IMR-90 (cell line): ENCODE results near the gene ZNF783. TPM values are rescaled to one million over a fixed set of nuclear protein-coding genes. Genes with fewer than 3 reads are reported as not detected.

Source experiments
- ATAC-seq: fragments of 200-7000 bp; cut with Tn5 transposase; 2 replicates; pipeline ENCODE4 v1.9.1; 2020; ENCODE audit warnings: low read depth, mild to moderate bottlenecking, moderate library complexity
- BruUV-seq: library from RNA; stranded (reverse); fragments of 400-500 nt; replicated peaks from 2 replicates; lab custom pipeline; 2021; lab: Mats Ljungman, UMichigan
- CTCF ChIA-PET: fragments of 300-600 bp; formaldehyde crosslinking; extraction: SDS; loops from one replicate; lab custom pipeline; 2021; ENCODE audit warnings: antibody characterized with exemption; lab: Yijun Ruan, JAX
- POLR2A ChIA-PET: fragments of 300-600 bp; sonication (Branson Sonifier 250); formaldehyde crosslinking; loops from one replicate; lab custom pipeline; 2022; ENCODE audit warnings: antibody characterized with exemption; ENCODE audit not compliant: unreplicated experiment; lab: Charles Lee
- DNase-seq: peaks from one replicate; pipeline ENCODE4 v3.0.0; 2013
- H2AFZ ChIP-seq: replicated peaks from 2 replicates; pipeline ENCODE3; 2013; ENCODE audit warnings: low read length, mild to moderate bottlenecking; ENCODE audit not compliant: poor library complexity
- H2AK5ac ChIP-seq: 2 replicates; pipeline ENCODE4 v1.6.1; 2013; ENCODE audit warnings: low read depth, low read length, inconsistent platforms
- H2AK9ac ChIP-seq: replicated peaks from 2 replicates; pipeline ENCODE3; 2013; ENCODE audit warnings: mild to moderate bottlenecking, low read depth, low read length, moderate library complexity; ENCODE audit not compliant: poor library complexity
- H2BK120ac ChIP-seq: 2 replicates; pipeline ENCODE4 v1.6.1; 2013; ENCODE audit warnings: low read depth, low read length, inconsistent platforms
- H2BK15ac ChIP-seq: 3 replicates; pipeline ENCODE4 v1.6.1; 2013; ENCODE audit warnings: low read depth, low read length, inconsistent platforms
- H2BK20ac ChIP-seq: 2 replicates; pipeline ENCODE4 v1.6.1; 2013; ENCODE audit warnings: low read depth, mild to moderate bottlenecking, inconsistent platforms, low read length, moderate library complexity
- H2BK5ac ChIP-seq: 2 replicates; pipeline ENCODE4 v1.6.1; 2013; ENCODE audit warnings: mild to moderate bottlenecking, low read depth, low read length, inconsistent platforms; ENCODE audit not compliant: poor library complexity, severe bottlenecking
- H3K14ac ChIP-seq: replicated peaks from 2 replicates; pipeline ENCODE4 v1.6.1; 2013; ENCODE audit warnings: low read depth, low read length, inconsistent platforms
- H3K18ac ChIP-seq: 2 replicates; pipeline ENCODE4 v1.6.1; 2013; ENCODE audit warnings: low read depth, low read length, control low read depth
- H3K23ac ChIP-seq: 2 replicates; pipeline ENCODE4 v1.6.1; 2013; ENCODE audit warnings: low read depth, low read length, inconsistent platforms
- H3K27ac ChIP-seq: 2 replicates; pipeline ENCODE4 v1.5.1; 2013; ENCODE audit warnings: mild to moderate bottlenecking, control low read depth, low read length; ENCODE audit not compliant: insufficient read depth
- H3K27me3 ChIP-seq: 2 replicates; pipeline ENCODE4 v1.6.1; 2013; ENCODE audit warnings: low read length; ENCODE audit not compliant: control insufficient read depth, insufficient read depth
- H3K36me3 ChIP-seq: 2 replicates; pipeline ENCODE4 v1.6.1; 2013; ENCODE audit warnings: low read length, mixed read lengths; ENCODE audit not compliant: control insufficient read depth, insufficient read depth
- H3K4ac ChIP-seq: 2 replicates; pipeline ENCODE4 v1.6.1; 2013; ENCODE audit warnings: low read depth, low read length, inconsistent platforms
- H3K4me1 ChIP-seq: 2 replicates; pipeline ENCODE4 v1.6.1; 2013; ENCODE audit warnings: low read length, mixed read lengths; ENCODE audit not compliant: control insufficient read depth, insufficient read depth
- H3K4me2 ChIP-seq: 2 replicates; pipeline ENCODE4 v1.6.1; 2013; ENCODE audit warnings: low read depth, mild to moderate bottlenecking, control low read depth, low read length, moderate library complexity
- H3K4me3 ChIP-seq: 2 replicates; pipeline ENCODE4 v1.5.1; 2013; ENCODE audit warnings: low read depth, mild to moderate bottlenecking, control low read depth, low read length, moderate library complexity; ENCODE audit not compliant: insufficient read depth
- H3K56ac ChIP-seq: 2 replicates; pipeline ENCODE4 v1.6.1; 2013; ENCODE audit warnings: low read length, inconsistent platforms; ENCODE audit not compliant: insufficient read depth; ENCODE audit errors: extremely low read depth
- H3K79me1 ChIP-seq, 2 experiments: 2 replicates each; pipeline ENCODE4 v1.6.1; 2013; ENCODE audit warnings: low read length in 2 of 2, inconsistent platforms in 1 of 2, low read depth in 1 of 2
- H3K9ac ChIP-seq: 2 replicates; pipeline ENCODE4 v1.6.1; 2013; ENCODE audit warnings: low read depth, low read length, control low read depth
- H3K9me1 ChIP-seq: 2 replicates; pipeline ENCODE4 v1.6.1; 2013; ENCODE audit warnings: low read length, inconsistent platforms; ENCODE audit not compliant: insufficient read depth
- H3K9me3 ChIP-seq: 2 replicates; pipeline ENCODE4 v1.6.1; 2013; ENCODE audit warnings: low read length; ENCODE audit not compliant: control insufficient read depth, insufficient read depth
- H4K20me1 ChIP-seq: 2 replicates; pipeline ENCODE4 v1.6.1; 2013; ENCODE audit warnings: low read length, inconsistent platforms; ENCODE audit not compliant: insufficient read depth
- H4K5ac ChIP-seq: 2 replicates; pipeline ENCODE4 v1.6.1; 2013; ENCODE audit warnings: mild to moderate bottlenecking, low read depth, low read length, control low read depth
- H4K8ac ChIP-seq, 2 experiments: 2 replicates each; pipeline ENCODE4 v1.6.1; 2013; ENCODE audit warnings: low read depth in 2 of 2, low read length in 2 of 2, control low read depth in 1 of 2, inconsistent platforms in 1 of 2
- H4K91ac ChIP-seq: 2 replicates; pipeline ENCODE4 v1.6.1; 2013; ENCODE audit warnings: low read depth, low read length, inconsistent platforms; ENCODE audit not compliant: insufficient read depth
- CHD1 ChIP-seq: IDR thresholded peaks from 2 replicates; pipeline ENCODE4 v1.6.1; 2012; ENCODE audit warnings: low read depth, low read length, improper control_type of control experiment
- POLR2A ChIP-seq: IDR thresholded peaks from 2 replicates; pipeline ENCODE4 v1.6.1; 2012; ENCODE audit warnings: mild to moderate bottlenecking, low read depth, low read length
- RFX5 ChIP-seq: IDR thresholded peaks from 2 replicates; pipeline ENCODE4 v1.8.0; 2012; ENCODE audit warnings: low read depth, mild to moderate bottlenecking, low read length, moderate library complexity
- SMC3 ChIP-seq: fragments of 150-350 bp; IDR thresholded peaks from 2 replicates; pipeline ENCODE4 v1.6.1; 2016; ENCODE audit warnings: low read depth, mild to moderate bottlenecking, antibody characterized with exemption, low read length, moderate library complexity
- WGBS, 2 experiments: methylation state at CpG; one replicate each; pipeline versions ENCODE4 v1.1.5 to v1.1.7; 2013; ENCODE audit warnings: missing lambda C conversion rate in 2 of 2; ENCODE audit not compliant: insufficient read length in 1 of 2; ENCODE audit errors: extremely low coverage in 2 of 2; 5-methylcytosine and 5-hydroxymethylcytosine counted together
- dilution Hi-C: fragments of 300-500 bp; cut with HindIII; formaldehyde crosslinking; loops from one replicate; pipeline ENCODE4 v1.14.3; 2018; ENCODE audit warnings: low sequenced_read_pairs; ENCODE audit not compliant: unreplicated experiment
- in situ Hi-C: fragments of 300-500 bp; cut with MboI; formaldehyde crosslinking; loops from 3 replicates; pipeline ENCODE4 v1.14.3; 2019; ENCODE audit warnings: low sequenced_read_pairs, inconsistent platforms, mixed read lengths
- intact Hi-C: fragments of 100-400 bp; cut with micrococcal nuclease; formaldehyde crosslinking; loops from 2 replicates; pipeline ENCODE4 v1.10.0; 2022
- polyA plus RNA-seq, 3 experiments: library from polyadenylated mRNA; depleted of rRNA; stranded (reverse); fragments of >200 nt; gene quantifications; 2 replicates each; pipeline ENCODE4 v1.2.3, GENCODE V29; 2012; ENCODE audit warnings: low replicate concordance in 1 of 3
- total RNA-seq: library from RNA; depleted of rRNA; stranded (reverse); fragments of >200 nt; gene quantifications from 2 replicates; pipeline ENCODE4 v1.2.3, GENCODE V29; 2012

ZNF783 gene
- total and polyA plus RNA-seq, 2 of the 4 experiments (the other 2 are of a cell fraction), result 2.3 to 7.2 TPM

- no peak overlapping the region for H3K9ac ChIP-seq
- H3K4me2 ChIP-seq, result no peak overlapping the region
- no peak overlapping the region for H2BK5ac ChIP-seq
- POLR2A ChIA-PET, result no interaction called here
- H2BK15ac ChIP-seq, result no peak overlapping the region
- H2BK120ac ChIP-seq, result no peak overlapping the region
- H3K4ac ChIP-seq, result no peak overlapping the region
- no peaks in the 10 kb centered on the region; the same call in 1 of the 2 replicates for H3K9me1 ChIP-seq
- H3K27ac ChIP-seq, result no peak overlapping the region
- no peaks in the 10 kb centered on the region for H3K79me1 ChIP-seq
- H2AFZ ChIP-seq, result no peak overlapping the region
- H3K9me3 ChIP-seq, result no peaks in the 10 kb centered on the region
- H3K56ac ChIP-seq, result no peak overlapping the region
- no peak overlapping the region for H3K23ac ChIP-seq
- CTCF ChIA-PET, result no interaction called here
- no peak overlapping the region for H4K8ac ChIP-seq
- no peak overlapping the region for H3K18ac ChIP-seq
- H2BK20ac ChIP-seq, result no peak overlapping the region
- dilution Hi-C loops (no loop called here), in situ Hi-C loops (no loop called here), intact Hi-C loops (no loop called here)
- H3K4me1 ChIP-seq, result no peaks in the 10 kb centered on the region
- H3K14ac ChIP-seq, result no peak overlapping the region
- TF ChIP-seq POLR2A, result no peak
- TF ChIP-seq CHD1, result no peak
- TF ChIP-seq RFX5, result no peak
- no peak for TF ChIP-seq SMC3
- no peak overlapping the region for H4K5ac ChIP-seq
- H4K20me1 ChIP-seq, result no peaks in the 10 kb centered on the region
- no peak overlapping the region for H2AK9ac ChIP-seq
- H3K27me3 ChIP-seq, result no peaks in the 10 kb centered on the region
- no peak overlapping the region for H2AK5ac ChIP-seq
- BruUV-seq, result no TSS peak
- H3K36me3 ChIP-seq, result peaks cover 4% of the 10 kb centered on the region; the same call in 1 of the 2 replicates
- no peak overlapping the region for H4K91ac ChIP-seq
- H3K4me3 ChIP-seq, result no peak overlapping the region
- no peak for ATAC-seq
- no peak for DNase-seq
- no CpG with 5 or more reads among the region's 4 CpGs for WGBS, 2 experiments
Observed at GRCh38 chr7:149296368-149296767, 34.4 kb downstream of the ZNF783 start.
